Measurements from ENCODE around the gene TMCC1. TPM values are rescaled to one million over a fixed set of nuclear protein-coding genes. Genes with fewer than 3 reads are reported as not detected.

TMCC1 gene
- total RNA-seq, 2 experiments from 2014 or later: 21.6 to 22.1 TPM

- Mint-ChIP-seq H3K4me3 (no peak overlapping the region), H3K27me3 (peaks cover 66% of the 10 kb centered on the region), H3K4me1 (no peaks in the 10 kb centered on the region), H3K27ac (no peak overlapping the region), H3K9me3 (no peaks in the 10 kb centered on the region), H3K36me3 (no peaks in the 10 kb centered on the region)
- ATAC-seq (ENCODE audit: low read depth): no peak
- no peak for DNase-seq
- POLR2A ChIA-PET: no interaction called here
Observed at GRCh38 chr3:129600348-129600747, 293.2 kb downstream of the TMCC1 start.

DNA sequence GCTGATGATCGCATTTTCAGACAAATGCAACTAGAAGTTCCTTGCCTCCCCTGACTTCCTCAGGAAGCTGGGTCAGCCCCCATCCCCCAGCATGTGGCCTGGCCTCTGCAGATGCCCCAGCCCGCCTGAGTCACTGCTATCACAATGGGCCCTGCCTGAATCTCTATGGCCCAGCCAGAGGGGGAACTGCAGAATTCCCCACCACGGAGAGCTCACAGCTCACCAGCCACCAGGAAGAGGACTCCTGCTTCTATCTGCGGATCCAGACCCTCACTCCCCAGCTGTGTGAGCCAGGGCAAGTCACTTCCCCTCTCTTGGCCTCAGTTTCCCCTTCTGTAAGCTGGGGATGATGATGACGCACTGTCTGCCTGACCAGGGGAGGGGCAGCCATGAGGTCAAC is 293.9 kb downstream of the TMCC1 start:
- H3K9me3 Mint-ChIP-seq: no peaks in the 10 kb centered on the region
- no peaks in the 10 kb centered on the region for H3K36me3 Mint-ChIP-seq
- POLR2A ChIA-PET: no interaction called here
- DNase-seq (no peak), ATAC-seq (ENCODE audit: low read depth) (no peak)
- H3K27ac Mint-ChIP-seq: no peak overlapping the region
- H3K27me3 Mint-ChIP-seq: peaks cover 68% of the 10 kb centered on the region
- H3K4me3 Mint-ChIP-seq: no peak overlapping the region
- H3K4me1 Mint-ChIP-seq: no peaks in the 10 kb centered on the region

DNA sequence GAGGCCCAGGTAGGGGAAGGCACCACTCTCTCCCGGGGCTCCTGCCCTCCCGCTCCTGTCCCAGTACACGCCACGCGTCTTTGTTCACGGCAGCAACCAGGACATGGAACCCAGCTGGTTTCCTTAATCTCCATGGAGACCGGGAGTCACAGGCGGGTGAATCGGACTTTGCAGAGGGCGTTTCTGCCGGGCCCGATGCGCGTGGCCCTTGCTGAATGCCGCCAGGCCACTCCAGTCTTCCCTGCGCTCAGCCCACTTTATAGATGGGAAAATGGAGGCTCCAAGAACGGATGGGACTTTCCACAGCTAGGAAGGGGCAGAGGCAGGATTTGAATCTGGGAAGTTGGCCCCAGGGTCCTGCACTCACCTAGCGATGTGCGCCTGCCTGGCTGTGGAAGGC is 294.4 kb downstream of the TMCC1 start:
- peaks cover 2% of the 10 kb centered on the region for H3K4me1 Mint-ChIP-seq
- ATAC-seq (ENCODE audit: low read depth) (no peak), DNase-seq (no peak)
- no peak overlapping the region for H3K4me3 Mint-ChIP-seq
- no peaks in the 10 kb centered on the region for H3K9me3 Mint-ChIP-seq
- H3K27me3 Mint-ChIP-seq: peaks cover 63% of the 10 kb centered on the region
- POLR2A ChIA-PET: no interaction called here
- H3K36me3 Mint-ChIP-seq: no peaks in the 10 kb centered on the region
- no peak overlapping the region for H3K27ac Mint-ChIP-seq

- Mint-ChIP-seq H3K36me3 (no peaks in the 10 kb centered on the region), H3K27me3 (peaks cover 57% of the 10 kb centered on the region), H3K4me3 (no peak overlapping the region), H3K9me3 (no peaks in the 10 kb centered on the region), H3K4me1 (peaks cover 7% of the 10 kb centered on the region), H3K27ac (no peak overlapping the region)
- POLR2A ChIA-PET: interaction anchor here (0.6 kb wide), 1 partner anchor 9 kb away, joined by 4 read pairs; no protein-coding TSS in a partner anchor
- DNase-seq (no peak), ATAC-seq (ENCODE audit: low read depth) (no peak)
Observed at GRCh38 chr3:129598484-129598883, 295.0 kb downstream of the TMCC1 start.

- ATAC-seq (ENCODE audit: low read depth) (no peak), DNase-seq (no peak)
- Mint-ChIP-seq H3K27me3 (peaks cover 57% of the 10 kb centered on the region), H3K4me1 (peaks cover 12% of the 10 kb centered on the region), H3K9me3 (no peaks in the 10 kb centered on the region), H3K27ac (no peak overlapping the region), H3K4me3 (no peak overlapping the region), H3K36me3 (no peaks in the 10 kb centered on the region)
- POLR2A ChIA-PET: interaction anchor here (0.6 kb wide), 1 partner anchor 9 kb away, joined by 4 read pairs; no protein-coding TSS in a partner anchor
Observed at GRCh38 chr3:129598000-129598381, 295.5 kb downstream of the TMCC1 start.

Other genes starting within 250 kb of the TMCC1 start
- gene TRH, start 81.0 kb upstream of the TMCC1 start, total RNA-seq: not detected
- gene ALG1L2, start 188.1 kb upstream of the TMCC1 start, total RNA-seq: 1 to 10 TPM; 1.8 to 2.7 TPM

Data from activated naive CD8-positive, alpha-beta T cell treated with anti-CD3 and anti-CD28 coated beads, Interleukin-2, amount 10 ng/mL, durations not matched to agents 7 days and 5 days (primary cell).